ENCODE measurements around the gene FAM222B.
"Not testable (repeated sequence)": the region's sequence is repeated elsewhere in the genome, so short reads cannot be mapped to it uniquely, and the experiment has no call there.

FAM222B gene

DNA sequence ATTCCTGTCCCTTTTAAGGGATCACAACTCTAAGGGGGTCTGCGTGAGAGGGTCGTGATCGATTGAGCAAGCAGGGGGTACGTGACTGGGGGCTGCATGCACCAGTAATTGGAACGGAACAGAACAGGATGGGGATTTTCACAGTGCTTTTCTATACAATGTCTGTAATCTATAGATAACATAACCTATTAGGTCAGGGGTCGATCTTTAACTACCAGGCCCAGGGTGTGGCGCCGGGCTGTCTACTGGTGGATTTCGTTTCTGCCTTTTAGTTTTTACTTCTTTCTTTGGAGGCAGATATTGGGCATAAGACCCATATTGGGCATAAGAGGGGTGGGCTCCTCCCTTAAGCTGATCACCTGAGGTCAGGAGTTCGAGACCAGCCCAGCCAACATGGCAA is 6.0 kb downstream of the FAM222B start:
- not testable (repeated sequence) for DNase-seq

GRCh38 chr17:28834420-28834819 is 8.2 kb downstream of the FAM222B start:
- DNase-seq = no peak

DNA sequence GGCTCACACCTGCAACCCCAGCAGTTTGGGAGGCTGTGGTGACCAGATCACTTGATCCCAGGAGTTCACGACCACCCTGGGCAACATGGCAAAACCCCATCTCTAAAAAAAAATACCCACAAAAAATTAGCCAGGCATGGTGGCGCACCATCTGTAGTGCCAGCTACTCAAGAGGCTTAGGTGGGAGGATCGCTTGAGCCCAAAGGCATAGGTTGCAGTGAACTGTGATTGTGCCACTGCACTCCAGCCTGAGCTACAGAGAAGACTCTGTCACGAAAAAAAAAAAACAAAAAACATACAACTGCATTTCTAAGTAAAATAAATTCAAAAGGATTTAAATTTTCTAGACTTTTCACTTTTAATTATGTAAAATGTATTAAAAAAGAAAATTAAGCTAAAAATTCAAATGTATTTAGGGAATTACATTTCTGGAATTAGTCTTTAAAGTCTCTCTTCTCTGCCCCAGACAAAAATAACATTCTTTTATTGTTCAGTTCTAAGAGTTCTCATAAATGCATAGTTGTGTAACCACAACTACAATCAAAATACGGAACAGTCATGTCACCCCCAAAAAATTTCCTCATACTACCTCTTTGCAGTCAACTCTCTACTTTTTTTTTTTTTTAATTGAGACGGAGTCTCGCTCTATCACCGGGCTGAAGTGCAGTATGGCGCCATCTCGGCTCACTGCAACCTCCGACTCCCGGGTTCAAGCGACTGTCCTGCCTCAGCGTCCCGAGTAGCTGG is 14.1 kb downstream of the FAM222B start:
- no peak for DNase-seq

GRCh38 chr17:28827672-28828071 is 14.9 kb downstream of the FAM222B start:
- DNase-seq = no peak

DNA sequence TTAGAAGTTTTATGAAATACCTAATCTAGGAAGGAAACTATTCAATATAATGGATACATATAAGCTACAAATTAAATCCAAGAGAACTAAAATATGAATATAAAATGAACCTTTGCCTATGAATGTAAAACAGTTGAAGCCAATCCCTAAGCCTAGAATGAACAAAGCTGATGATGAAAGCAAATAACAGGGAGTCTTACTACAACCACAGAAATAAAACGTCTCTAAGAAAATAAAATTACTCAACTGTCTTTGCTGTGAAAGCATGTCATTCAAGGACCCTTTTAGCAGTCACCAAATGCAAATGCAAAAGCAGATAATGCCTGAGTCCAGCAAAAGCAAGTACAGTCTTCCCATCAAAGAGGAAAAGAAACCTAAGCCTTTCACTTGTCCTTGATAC is 23.0 kb downstream of the FAM222B start:
- DNase-seq = no peak

DNA sequence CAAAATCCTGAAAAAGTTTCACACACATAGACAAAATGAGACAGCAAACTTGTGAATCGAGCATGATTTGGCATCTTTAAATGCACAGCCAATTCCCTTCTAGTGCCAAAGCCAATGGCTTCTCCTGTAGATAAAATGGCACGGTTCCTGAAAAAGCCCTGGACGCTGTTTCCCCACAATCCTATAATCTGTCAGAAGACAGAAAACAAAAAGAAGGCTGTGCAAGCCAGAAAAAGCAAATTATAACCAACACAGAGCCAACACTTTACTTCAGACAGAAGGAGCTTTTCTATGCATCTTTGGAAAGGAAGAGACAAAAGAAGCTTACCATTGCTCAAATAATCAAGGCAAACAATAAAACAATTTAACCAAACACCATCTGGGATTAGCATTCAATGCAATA is 23.8 kb downstream of the FAM222B start:
- no peak for DNase-seq

- no peak for DNase-seq
These were observed 26.1 kb downstream of the FAM222B start for GRCh38 chr17:28816540-28816939.

- DNase-seq = no peak
These were observed 29.7 kb downstream of the FAM222B start for GRCh38 chr17:28812748-28813377.

DNA sequence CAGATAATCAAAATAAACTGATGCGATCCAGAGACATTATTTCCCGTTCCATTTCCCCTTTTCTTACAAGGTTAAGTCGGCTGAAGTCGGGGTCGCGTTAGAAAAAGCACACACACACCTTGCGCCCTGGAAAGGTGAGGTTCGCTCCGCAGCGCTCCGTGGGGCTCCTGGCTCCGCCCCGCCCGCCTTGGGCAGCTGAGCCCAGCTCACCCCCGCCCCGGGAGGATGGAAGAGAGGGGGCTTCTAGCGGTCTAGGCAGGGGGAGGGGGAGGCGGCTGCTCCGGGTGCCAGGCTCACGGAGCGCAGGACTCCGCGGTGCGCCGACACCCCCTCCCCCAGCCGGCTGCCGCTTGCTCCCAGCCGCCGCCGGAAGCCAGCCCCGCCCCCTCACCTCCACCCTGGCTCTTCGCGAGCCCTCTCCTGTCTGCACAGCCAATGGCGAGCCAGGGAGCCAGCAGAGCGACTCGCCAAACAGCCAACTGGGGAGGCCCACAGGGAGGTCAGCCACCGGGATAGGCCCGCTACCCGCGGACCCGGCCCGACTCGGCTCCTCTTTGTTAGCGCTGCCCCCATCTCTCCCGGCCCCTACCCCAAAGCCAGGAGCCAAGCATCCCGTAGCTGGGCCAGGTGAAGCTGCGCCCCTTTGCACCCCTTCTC is 30.4 kb downstream of the FAM222B start:
- peak; percentile 99 for DNase-seq

DNA sequence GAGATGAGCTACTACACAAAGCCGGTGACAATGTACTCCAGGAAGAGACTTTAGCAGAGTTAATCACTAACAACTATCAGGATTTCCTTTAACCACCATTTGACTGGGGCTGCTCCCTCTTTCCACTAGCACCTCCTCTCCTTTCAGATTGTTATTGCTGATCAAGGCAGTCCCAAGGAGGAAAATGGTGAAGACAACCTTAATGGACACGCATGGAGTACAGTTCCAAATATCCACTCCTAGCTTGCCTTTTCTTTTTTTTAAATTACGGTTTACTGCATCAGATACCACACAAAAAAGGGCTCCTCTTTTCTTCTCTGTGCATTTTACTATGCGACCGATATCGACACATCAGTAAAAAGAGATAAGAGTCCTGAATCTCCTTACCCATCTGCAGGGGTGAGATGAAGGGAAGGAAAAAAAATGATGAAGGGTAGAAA is 30.9 kb downstream of the FAM222B start:
- peak; percentile 14 for DNase-seq

- DNase-seq = no peak
These were observed 32.2 kb downstream of the FAM222B start for GRCh38 chr17:28810437-28810836.

GRCh38 chr17:28807925-28808634 is 34.5 kb downstream of the FAM222B start:
- DNase-seq = no peak

DNA sequence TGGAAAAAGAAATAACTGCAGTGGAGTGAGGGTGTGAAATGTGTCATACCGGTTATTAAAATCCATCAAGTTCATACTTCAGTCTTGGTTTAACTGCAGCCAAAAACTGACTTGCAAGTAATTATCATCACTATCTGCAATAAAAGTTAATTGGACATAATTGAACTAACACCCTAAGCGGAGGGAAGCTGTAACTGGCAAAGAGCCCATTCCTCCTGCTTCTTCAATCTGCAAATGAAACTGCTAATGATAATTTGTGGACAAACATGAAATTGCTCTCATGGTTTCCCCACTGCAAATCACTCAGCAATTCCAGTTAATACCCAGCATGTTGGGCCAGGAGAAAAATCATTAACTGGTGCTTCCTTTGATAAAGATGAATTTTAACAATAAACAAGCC is 46.5 kb downstream of the FAM222B start:
- no peak for DNase-seq

GRCh38 chr17:28794846-28795441 is 47.6 kb downstream of the FAM222B start:
- DNase-seq = not testable (repeated sequence)

GRCh38 chr17:28792877-28793661 is 49.5 kb downstream of the FAM222B start:
- DNase-seq = no peak

DNA sequence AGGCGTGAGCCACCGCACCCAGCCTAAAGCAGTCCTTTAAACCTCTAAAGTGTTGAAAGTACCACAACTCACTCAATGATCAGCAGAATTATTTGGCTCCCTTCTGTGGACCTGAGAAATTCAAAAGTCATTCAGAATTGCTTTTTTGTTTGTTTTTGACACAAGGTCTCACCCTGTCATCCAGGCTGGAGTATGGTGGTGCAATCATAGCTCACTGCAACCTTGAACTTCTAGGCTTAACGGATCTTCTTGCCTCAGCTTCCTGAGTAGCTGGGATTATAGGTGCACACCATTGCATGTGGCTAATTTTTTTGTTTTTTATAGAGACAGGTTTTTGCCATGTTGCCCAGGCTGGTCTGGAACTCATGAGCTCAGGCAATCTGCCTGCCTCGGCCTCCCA is 54.5 kb downstream of the FAM222B start:
- no peak for DNase-seq

DNA sequence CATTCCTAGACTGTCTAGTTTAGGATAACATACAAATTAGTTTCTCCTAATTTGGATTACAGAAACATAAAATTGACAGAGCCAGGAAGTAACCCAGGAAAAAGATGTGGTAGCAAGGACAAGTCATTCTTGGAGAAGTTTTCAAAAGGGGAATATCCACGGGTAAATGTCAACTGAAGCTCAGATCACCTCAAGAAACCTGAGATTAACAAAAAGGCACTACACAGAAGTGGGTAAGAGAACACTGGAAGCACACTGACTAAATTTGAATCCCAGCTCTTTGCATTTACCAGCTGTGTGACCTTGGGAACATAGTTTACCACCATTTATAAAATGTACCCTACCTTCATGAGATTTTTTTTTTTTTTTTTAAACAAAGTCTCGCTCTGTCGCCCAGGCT is 59.4 kb downstream of the FAM222B start:
- DNase-seq = no peak

DNA sequence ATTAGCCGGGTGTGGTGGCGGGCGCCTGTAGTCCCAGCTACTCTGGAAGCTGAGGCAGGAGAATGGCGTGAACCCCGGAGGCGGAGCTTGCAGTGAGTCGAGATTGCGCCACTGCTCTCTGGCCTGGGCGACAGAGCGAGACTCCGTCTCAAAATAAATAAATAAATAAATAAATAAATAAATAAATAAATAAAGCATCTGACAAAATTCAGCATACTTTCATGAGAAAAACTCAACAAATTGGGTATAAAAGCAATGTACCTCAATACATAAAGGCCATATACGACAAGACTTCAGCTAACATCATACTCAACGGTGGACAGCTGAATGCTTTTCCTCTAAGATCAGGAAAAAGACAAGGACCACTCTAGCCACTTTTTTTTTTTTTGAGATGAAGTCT is 63.0 kb downstream of the FAM222B start:
- DNase-seq = not testable (repeated sequence)

- DNase-seq = no peak
These were observed 65.4 kb downstream of the FAM222B start for GRCh38 chr17:28777178-28777577.

GRCh38 chr17:28774206-28774605 is 68.4 kb downstream of the FAM222B start:
- DNase-seq = no peak

GRCh38 chr17:28773736-28774135 is 68.9 kb downstream of the FAM222B start:
- DNase-seq = no peak

DNA sequence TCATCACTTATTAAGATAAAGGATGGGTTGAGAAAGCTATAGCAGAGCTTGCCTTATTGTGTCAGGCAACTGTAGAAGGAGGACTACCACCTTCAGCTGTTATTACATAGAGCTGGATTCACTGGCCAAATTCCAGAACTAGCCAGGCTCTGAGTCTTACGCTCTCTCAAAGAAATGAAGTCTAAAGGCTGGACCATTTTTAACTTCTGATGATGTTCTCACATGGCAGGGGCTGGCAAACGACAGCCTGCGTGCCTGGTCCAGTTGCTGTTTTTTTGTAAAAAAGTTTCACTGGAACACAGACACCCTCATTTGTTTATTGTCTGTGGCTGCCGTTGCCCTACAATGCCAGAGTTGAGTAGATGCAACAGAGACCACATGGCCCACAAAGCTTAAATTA is 77.6 kb downstream of the FAM222B start:
- no peak for DNase-seq
